Progenitor cell of endocrine pancreas (in vitro differentiated cells): ENCODE results near the gene CNNM2. TPM values are rescaled to one million over a fixed set of nuclear protein-coding genes. Genes with fewer than 3 reads are reported as not detected.

Experiments
- DNase-seq: peaks from one replicate; pipeline ENCODE4 v3.0.0; 2021; ENCODE audit warnings: low spot score; ENCODE audit not compliant: unreplicated experiment
- H3K27ac Mint-ChIP-seq: 2 replicates; pipeline ENCODE4 v1.8.0; 2021; ENCODE audit warnings: mild to moderate bottlenecking, moderate library complexity, mixed read lengths
- H3K27me3 Mint-ChIP-seq: 2 replicates; pipeline ENCODE4 v1.8.0; 2021; ENCODE audit warnings: mixed read lengths
- H3K36me3 Mint-ChIP-seq: 2 replicates; pipeline ENCODE4 v1.8.0; 2022; ENCODE audit warnings: mixed read lengths; ENCODE audit not compliant: insufficient read depth
- H3K4me1 Mint-ChIP-seq: 2 replicates; pipeline ENCODE4 v1.8.0; 2021; ENCODE audit warnings: low read depth, mixed read lengths
- H3K4me3 Mint-ChIP-seq: 2 replicates; pipeline ENCODE4 v1.8.0; 2021; ENCODE audit warnings: low read depth, mild to moderate bottlenecking, moderate library complexity, mixed read lengths
- H3K9me3 Mint-ChIP-seq: 2 replicates; pipeline ENCODE4 v1.8.0; 2021; ENCODE audit warnings: low read depth, mixed read lengths
- total RNA-seq: library from RNA; stranded (reverse); gene quantifications from 2 replicates; pipeline ENCODE4 v1.2.1, GENCODE V29; 2021
- TF ChIP-seq, protein P1 (sequence below): fragments of 200-600 bp; sonication (generic); IDR thresholded peaks from one replicate; pipeline ENCODE4 v1.5.0; 2021; ENCODE audit warnings: antibody characterized with exemption, mild to moderate bottlenecking; ENCODE audit not compliant: unreplicated experiment

Gene CNNM2
- total RNA-seq, 1 donor from 2014 or later: 14.5 TPM

GRCh38 chr10:103090911-103091310, 172.8 kb downstream of the CNNM2 start:
- H3K27ac Mint-ChIP-seq: no peak overlapping the region
- peaks cover 41% of the 10 kb centered on the region for H3K36me3 Mint-ChIP-seq
- DNase-seq: no peak
- no peaks in the 10 kb centered on the region for H3K27me3 Mint-ChIP-seq
- no peaks in the 10 kb centered on the region for H3K4me1 Mint-ChIP-seq
- TF ChIP-seq, protein P1, sequence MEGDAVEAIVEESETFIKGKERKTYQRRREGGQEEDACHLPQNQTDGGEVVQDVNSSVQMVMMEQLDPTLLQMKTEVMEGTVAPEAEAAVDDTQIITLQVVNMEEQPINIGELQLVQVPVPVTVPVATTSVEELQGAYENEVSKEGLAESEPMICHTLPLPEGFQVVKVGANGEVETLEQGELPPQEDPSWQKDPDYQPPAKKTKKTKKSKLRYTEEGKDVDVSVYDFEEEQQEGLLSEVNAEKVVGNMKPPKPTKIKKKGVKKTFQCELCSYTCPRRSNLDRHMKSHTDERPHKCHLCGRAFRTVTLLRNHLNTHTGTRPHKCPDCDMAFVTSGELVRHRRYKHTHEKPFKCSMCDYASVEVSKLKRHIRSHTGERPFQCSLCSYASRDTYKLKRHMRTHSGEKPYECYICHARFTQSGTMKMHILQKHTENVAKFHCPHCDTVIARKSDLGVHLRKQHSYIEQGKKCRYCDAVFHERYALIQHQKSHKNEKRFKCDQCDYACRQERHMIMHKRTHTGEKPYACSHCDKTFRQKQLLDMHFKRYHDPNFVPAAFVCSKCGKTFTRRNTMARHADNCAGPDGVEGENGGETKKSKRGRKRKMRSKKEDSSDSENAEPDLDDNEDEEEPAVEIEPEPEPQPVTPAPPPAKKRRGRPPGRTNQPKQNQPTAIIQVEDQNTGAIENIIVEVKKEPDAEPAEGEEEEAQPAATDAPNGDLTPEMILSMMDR: no peak
- H3K9me3 Mint-ChIP-seq: no peaks in the 10 kb centered on the region
- H3K4me3 Mint-ChIP-seq: no peak overlapping the region

- no peak for DNase-seq
- Mint-ChIP-seq H3K4me3 (no peak overlapping the region), H3K27ac (no peak overlapping the region), H3K36me3 (peaks cover 29% of the 10 kb centered on the region), H3K4me1 (no peaks in the 10 kb centered on the region), H3K27me3 (no peaks in the 10 kb centered on the region), H3K9me3 (no peaks in the 10 kb centered on the region)
- TF ChIP-seq, protein P1: no peak
Observed at GRCh38 chr10:103095005-103095404, 176.9 kb downstream of the CNNM2 start.

GRCh38 chr10:103096130-103096529, 178.0 kb downstream of the CNNM2 start:
- Mint-ChIP-seq H3K27ac (peak overlapping the region; percentile 18), H3K4me1 (no peaks in the 10 kb centered on the region), H3K9me3 (no peaks in the 10 kb centered on the region), H3K36me3 (peaks cover 23% of the 10 kb centered on the region), H3K4me3 (no peak overlapping the region), H3K27me3 (no peaks in the 10 kb centered on the region)
- no peak for DNase-seq
- TF ChIP-seq, protein P1: no peak

DNA sequence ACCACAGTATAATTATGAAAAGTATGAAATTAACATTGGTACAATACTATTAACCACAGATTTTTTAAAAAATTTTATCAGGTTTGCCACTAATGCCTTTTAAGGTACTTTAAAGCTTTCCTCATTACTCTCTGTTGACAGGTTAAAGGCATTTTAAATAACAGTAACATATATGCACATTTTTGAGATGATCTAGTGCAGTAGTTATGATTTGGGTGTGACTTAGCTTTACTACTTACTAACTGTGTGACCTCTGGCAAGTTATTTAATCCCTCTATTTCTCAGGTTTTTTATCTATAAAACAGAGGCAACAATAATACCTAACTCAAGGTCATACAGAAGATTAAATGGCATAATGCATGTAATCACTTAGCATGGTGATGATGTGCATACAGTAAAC, 180.1 kb downstream of the CNNM2 start:
- H3K27ac Mint-ChIP-seq: no peak overlapping the region
- no peaks in the 10 kb centered on the region for H3K9me3 Mint-ChIP-seq
- no peaks in the 10 kb centered on the region for H3K4me1 Mint-ChIP-seq
- peaks cover 17% of the 10 kb centered on the region for H3K36me3 Mint-ChIP-seq
- TF ChIP-seq, protein P1: no peak
- no peak for DNase-seq
- no peak overlapping the region for H3K4me3 Mint-ChIP-seq
- no peaks in the 10 kb centered on the region for H3K27me3 Mint-ChIP-seq

DNA sequence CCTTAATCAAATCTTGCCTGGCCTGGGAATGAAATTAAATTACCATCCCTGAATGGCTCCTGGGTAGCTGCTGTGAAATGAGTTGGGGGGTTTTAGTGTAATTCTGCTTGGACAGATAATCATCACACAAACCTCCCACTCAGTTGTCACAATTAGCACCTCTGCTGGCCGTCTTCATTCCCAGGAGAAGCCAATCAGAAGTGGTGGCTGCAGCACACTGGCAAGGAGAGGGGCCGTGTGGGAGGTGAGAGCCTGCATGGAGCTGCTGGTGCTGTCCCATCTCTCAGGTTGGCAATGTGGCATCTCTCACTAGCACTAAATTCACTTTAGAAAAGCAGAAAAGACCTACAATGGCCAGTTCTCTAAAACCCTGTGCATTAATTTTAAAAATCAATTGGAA, 182.5 kb downstream of the CNNM2 start:
- Mint-ChIP-seq H3K27me3 (no peaks in the 10 kb centered on the region), H3K27ac (no peak overlapping the region), H3K4me1 (no peaks in the 10 kb centered on the region), H3K4me3 (no peak overlapping the region), H3K9me3 (no peaks in the 10 kb centered on the region), H3K36me3 (peaks cover 10% of the 10 kb centered on the region)
- TF ChIP-seq, protein P1: no peak
- DNase-seq: no peak
